ENCODE data around the gene CRISPLD2. TPM values are rescaled to one million over a fixed set of nuclear protein-coding genes. Genes with fewer than 3 reads are reported as not detected.

Gene CRISPLD2
- polyA plus RNA-seq, 1 donor from 2014 or later: 0.06 TPM

DNA sequence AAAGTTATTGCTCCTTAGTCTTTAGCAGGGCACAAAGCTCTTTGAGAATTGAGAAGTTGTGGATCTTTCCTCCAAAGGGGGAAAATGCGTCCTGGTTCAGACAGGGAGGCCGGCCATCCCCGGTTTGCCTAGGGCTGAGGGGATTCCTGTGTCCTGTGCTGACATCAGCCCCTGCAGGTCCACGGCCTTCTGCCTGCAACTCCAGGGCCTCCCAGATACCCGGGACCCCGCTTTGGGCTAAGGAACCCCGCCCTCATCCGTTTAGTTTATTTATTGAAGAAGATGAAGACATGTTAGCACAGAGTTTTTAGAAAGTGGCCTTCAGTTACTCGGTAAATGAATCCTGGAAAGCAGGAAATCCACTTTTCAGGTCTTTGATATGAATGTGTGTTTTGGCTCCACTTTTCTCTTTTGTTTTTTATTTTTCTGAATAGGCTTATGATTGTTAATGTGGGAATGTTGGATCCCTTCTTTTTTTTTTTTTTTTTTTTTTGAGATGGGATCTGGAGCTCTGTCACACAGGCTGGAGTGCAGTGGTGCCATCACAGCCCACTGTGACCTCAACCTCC, 65.6 kb downstream of the CRISPLD2 start:
- no peaks in the 10 kb centered on the region for H3K9me2 ChIP-seq (ENCODE audit: insufficient read depth, low read length)
- no peak overlapping the region for H3K4me3 ChIP-seq (ENCODE audit: low read length)
- TF ChIP-seq EZH2 (IDR thresholded peaks at IDR 0.05; ENCODE audit: borderline replicate concordance, insufficient read depth, low read length, poor library complexity, severe bottlenecking): no peak
- TF ChIP-seq TAF1 (IDR thresholded peaks at IDR 0.05; ENCODE audit: low read depth): no peak
- TF ChIP-seq, protein P1, sequence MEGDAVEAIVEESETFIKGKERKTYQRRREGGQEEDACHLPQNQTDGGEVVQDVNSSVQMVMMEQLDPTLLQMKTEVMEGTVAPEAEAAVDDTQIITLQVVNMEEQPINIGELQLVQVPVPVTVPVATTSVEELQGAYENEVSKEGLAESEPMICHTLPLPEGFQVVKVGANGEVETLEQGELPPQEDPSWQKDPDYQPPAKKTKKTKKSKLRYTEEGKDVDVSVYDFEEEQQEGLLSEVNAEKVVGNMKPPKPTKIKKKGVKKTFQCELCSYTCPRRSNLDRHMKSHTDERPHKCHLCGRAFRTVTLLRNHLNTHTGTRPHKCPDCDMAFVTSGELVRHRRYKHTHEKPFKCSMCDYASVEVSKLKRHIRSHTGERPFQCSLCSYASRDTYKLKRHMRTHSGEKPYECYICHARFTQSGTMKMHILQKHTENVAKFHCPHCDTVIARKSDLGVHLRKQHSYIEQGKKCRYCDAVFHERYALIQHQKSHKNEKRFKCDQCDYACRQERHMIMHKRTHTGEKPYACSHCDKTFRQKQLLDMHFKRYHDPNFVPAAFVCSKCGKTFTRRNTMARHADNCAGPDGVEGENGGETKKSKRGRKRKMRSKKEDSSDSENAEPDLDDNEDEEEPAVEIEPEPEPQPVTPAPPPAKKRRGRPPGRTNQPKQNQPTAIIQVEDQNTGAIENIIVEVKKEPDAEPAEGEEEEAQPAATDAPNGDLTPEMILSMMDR (IDR thresholded peaks at IDR 0.05; ENCODE audit: poor library complexity, severe bottlenecking): no peak
- TF ChIP-seq SMC3 (conservative IDR thresholded peaks at IDR 0.05; ENCODE audit: poor library complexity): no peak
- TF ChIP-seq RAD21 (conservative IDR thresholded peaks at IDR 0.05): no peak
- no peak for TF ChIP-seq POLR2AphosphoS5 (IDR thresholded peaks at IDR 0.05)
- no peak for TF ChIP-seq MXI1 (conservative IDR thresholded peaks at IDR 0.05; ENCODE audit: poor library complexity, severe bottlenecking)
- TF ChIP-seq EP300 (conservative IDR thresholded peaks at IDR 0.05; ENCODE audit: poor library complexity, severe bottlenecking): no peak
- TF ChIP-seq, protein P2, sequence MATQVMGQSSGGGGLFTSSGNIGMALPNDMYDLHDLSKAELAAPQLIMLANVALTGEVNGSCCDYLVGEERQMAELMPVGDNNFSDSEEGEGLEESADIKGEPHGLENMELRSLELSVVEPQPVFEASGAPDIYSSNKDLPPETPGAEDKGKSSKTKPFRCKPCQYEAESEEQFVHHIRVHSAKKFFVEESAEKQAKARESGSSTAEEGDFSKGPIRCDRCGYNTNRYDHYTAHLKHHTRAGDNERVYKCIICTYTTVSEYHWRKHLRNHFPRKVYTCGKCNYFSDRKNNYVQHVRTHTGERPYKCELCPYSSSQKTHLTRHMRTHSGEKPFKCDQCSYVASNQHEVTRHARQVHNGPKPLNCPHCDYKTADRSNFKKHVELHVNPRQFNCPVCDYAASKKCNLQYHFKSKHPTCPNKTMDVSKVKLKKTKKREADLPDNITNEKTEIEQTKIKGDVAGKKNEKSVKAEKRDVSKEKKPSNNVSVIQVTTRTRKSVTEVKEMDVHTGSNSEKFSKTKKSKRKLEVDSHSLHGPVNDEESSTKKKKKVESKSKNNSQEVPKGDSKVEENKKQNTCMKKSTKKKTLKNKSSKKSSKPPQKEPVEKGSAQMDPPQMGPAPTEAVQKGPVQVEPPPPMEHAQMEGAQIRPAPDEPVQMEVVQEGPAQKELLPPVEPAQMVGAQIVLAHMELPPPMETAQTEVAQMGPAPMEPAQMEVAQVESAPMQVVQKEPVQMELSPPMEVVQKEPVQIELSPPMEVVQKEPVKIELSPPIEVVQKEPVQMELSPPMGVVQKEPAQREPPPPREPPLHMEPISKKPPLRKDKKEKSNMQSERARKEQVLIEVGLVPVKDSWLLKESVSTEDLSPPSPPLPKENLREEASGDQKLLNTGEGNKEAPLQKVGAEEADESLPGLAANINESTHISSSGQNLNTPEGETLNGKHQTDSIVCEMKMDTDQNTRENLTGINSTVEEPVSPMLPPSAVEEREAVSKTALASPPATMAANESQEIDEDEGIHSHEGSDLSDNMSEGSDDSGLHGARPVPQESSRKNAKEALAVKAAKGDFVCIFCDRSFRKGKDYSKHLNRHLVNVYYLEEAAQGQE (IDR thresholded peaks at IDR 0.05; ENCODE audit: borderline replicate concordance): no peak
- H3K9ac ChIP-seq (ENCODE audit: low read length): no peak overlapping the region
- H2AFZ ChIP-seq (ENCODE audit: low read depth, low read length): no peak overlapping the region
- no peaks in the 10 kb centered on the region for H3K79me2 ChIP-seq (replicated peaks; ENCODE audit: insufficient read depth, low read length)
- no peaks in the 10 kb centered on the region for H4K20me1 ChIP-seq (ENCODE audit: insufficient read depth)
- no peaks in the 10 kb centered on the region for H3F3A ChIP-seq (ENCODE audit: insufficient read depth, low read length, poor library complexity, severe bottlenecking)
- no peak overlapping the region for H3K27ac ChIP-seq (ENCODE audit: low read length)
- no peaks in the 10 kb centered on the region for H3K36me3 ChIP-seq (ENCODE audit: insufficient read depth, low read length)
- no peaks in the 10 kb centered on the region for H3K9me3 ChIP-seq (ENCODE audit: low read length)
- H3K27me3 ChIP-seq (ENCODE audit: insufficient read depth, low read depth, low read length): no peaks in the 10 kb centered on the region
- H3K4me2 ChIP-seq (ENCODE audit: low read length): no peak overlapping the region

DNA sequence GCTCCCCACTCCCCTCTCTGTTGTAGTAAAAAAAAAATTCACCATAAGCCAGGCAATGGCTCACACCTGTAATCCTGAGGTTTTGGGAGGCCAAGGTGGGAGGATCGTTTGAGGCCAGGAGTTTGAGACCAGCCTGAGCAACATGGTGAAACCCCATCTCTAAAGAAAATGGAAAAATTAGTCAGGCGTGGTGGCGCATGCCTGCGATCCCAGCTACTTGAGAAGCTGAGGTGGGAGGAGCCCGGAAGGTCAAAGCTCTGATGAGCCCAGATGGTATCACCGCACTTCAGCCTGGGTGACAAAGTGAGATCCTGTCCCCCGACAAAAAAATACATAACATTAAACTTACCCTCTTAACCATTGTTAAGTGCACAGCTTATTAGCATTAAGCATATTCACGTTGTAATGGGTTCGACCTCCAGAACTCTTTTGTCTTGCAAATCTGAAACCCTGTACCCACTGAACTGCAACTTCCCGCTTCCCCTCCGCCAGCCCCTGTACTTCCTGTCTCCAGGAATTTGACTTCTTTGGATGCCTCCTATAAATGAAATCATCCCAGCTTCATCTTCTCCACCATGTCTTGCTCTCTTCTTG, 66.8 kb downstream of the CRISPLD2 start:
- TF ChIP-seq, protein P1 (IDR thresholded peaks at IDR 0.05; ENCODE audit: poor library complexity, severe bottlenecking): no peak
- no peak for TF ChIP-seq MXI1 (conservative IDR thresholded peaks at IDR 0.05; ENCODE audit: poor library complexity, severe bottlenecking)
- no peak for TF ChIP-seq RAD21 (conservative IDR thresholded peaks at IDR 0.05)
- TF ChIP-seq EP300 (conservative IDR thresholded peaks at IDR 0.05; ENCODE audit: poor library complexity, severe bottlenecking): no peak
- no peak for TF ChIP-seq SMC3 (conservative IDR thresholded peaks at IDR 0.05; ENCODE audit: poor library complexity)
- TF ChIP-seq, protein P2 (IDR thresholded peaks at IDR 0.05; ENCODE audit: borderline replicate concordance): no peak
- no peaks in the 10 kb centered on the region for H3K9me3 ChIP-seq (ENCODE audit: low read length)
- no peak overlapping the region for H3K9ac ChIP-seq (ENCODE audit: low read length)
- no peaks in the 10 kb centered on the region for H3K9me2 ChIP-seq (ENCODE audit: insufficient read depth, low read length)
- no peak overlapping the region for H3K4me2 ChIP-seq (ENCODE audit: low read length)
- H3K4me3 ChIP-seq (ENCODE audit: low read length): no peak overlapping the region
- H2AFZ ChIP-seq (ENCODE audit: low read depth, low read length): no peak overlapping the region
- no peaks in the 10 kb centered on the region for H3K36me3 ChIP-seq (ENCODE audit: insufficient read depth, low read length)
- no peaks in the 10 kb centered on the region for H3K27me3 ChIP-seq (ENCODE audit: insufficient read depth, low read depth, low read length)
- no peaks in the 10 kb centered on the region for H3K79me2 ChIP-seq (replicated peaks; ENCODE audit: insufficient read depth, low read length)
- H3F3A ChIP-seq (ENCODE audit: insufficient read depth, low read length, poor library complexity, severe bottlenecking): no peaks in the 10 kb centered on the region
- no peak overlapping the region for H3K27ac ChIP-seq (ENCODE audit: low read length)
- H4K20me1 ChIP-seq (ENCODE audit: insufficient read depth): no peaks in the 10 kb centered on the region
